ENCODE results near the gene VN1R4. TPM values are rescaled to one million over a fixed set of nuclear protein-coding genes. Genes with fewer than 3 reads are reported as not detected.
"Not testable (repeated sequence)": the region's sequence is repeated elsewhere in the genome, so short reads cannot be mapped to it uniquely, and the experiment has no call there.

VN1R4 gene
- total and polyA plus RNA-seq, 3 experiments from 2014 or later, result not detected

DNA sequence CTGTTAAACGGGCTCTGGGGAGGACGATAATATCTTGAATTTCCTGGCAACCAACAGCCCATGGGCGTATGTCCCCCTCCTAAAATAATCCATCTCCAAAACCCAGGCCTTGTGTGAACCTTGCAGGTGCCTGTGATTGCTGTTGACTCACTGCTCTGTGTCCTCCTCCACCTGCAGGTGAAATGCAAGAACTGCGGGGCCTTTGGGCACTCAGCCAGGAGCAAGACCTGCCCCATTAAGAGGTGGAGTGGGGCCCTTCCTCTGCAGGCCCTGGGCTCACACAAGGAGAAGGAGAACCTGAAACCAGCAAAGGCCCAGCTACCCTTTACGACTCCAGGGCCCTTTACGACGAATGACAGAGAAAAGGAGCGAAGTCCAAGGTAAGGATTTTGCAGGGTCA lies 14.4 kb upstream of the VN1R4 start:
- H3K36me3 ChIP-seq (ENCODE audit: insufficient read depth, low read length); H3K4me3 Mint-ChIP-seq; H3K4me3 ChIP-seq (ENCODE audit: low read length); H3K4me1 ChIP-seq (ENCODE audit: insufficient read depth, low read length); H3K27ac Mint-ChIP-seq; H3K27ac ChIP-seq (ENCODE audit: low read depth, low read length); H3K9me3 ChIP-seq (ENCODE audit: low read length); CTCF ChIA-PET; H3K27me3 ChIP-seq (ENCODE audit: insufficient read depth, low read length, poor library complexity, severe bottlenecking); H3K36me3 Mint-ChIP-seq; POLR2A ChIA-PET; H3K4me1 Mint-ChIP-seq: not testable (repeated sequence)
- DNase-seq, result peak in 1 of 5 donors; percentile 3
- Mint-ChIP-seq H3K27me3 (peaks cover 9 to 10% of the 10 kb centered on the region in 2 donors), H3K9me3 (peaks cover 2 to 16% (median 12%) of the 10 kb centered on the region in 5 donors)

DNA sequence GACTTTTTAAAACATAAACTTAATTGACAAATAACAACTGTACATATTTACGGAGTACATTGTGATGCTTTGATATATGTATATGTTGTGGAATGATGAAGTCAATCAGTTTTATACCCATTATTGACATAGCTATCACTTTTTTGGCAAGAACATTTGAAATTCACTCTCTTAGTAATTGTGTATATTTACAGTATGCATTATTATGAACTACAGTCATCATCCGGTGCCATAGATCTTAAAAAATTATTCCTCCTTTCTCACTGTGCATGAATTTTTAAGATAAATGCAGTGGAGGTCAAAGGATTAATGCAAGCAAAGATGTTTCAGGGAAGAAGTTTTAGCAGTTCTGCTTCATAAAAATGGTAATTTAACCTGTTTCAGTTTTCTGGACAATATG lies 8.0 kb upstream of the VN1R4 start:
- Histone ChIP-seq H3K27ac (ENCODE audit: low read depth, low read length) (no peak overlapping the region), H3K4me3 (ENCODE audit: low read length) (no peak overlapping the region), H3K27me3 (ENCODE audit: insufficient read depth, low read length, poor library complexity, severe bottlenecking) (no peaks in the 10 kb centered on the region), H3K4me1 (ENCODE audit: insufficient read depth, low read length) (no peaks in the 10 kb centered on the region), H3K36me3 (ENCODE audit: insufficient read depth, low read length) (no peaks in the 10 kb centered on the region), H3K9me3 (ENCODE audit: low read length) (no peaks in the 10 kb centered on the region)
- POLR2A ChIA-PET, result no interaction called here
- Mint-ChIP-seq H3K27ac (no peak overlapping the region), H3K4me3 (no peak overlapping the region), H3K4me1 (no peaks in the 10 kb centered on the region), H3K9me3 (peaks cover 13 to 34% (median 17%) of the 10 kb centered on the region in 5 donors), H3K36me3 (no peaks in the 10 kb centered on the region), H3K27me3 (peaks cover 11 to 18% of the 10 kb centered on the region in 2 donors)
- no peak for DNase-seq
- CTCF ChIA-PET, result no interaction called here

DNA sequence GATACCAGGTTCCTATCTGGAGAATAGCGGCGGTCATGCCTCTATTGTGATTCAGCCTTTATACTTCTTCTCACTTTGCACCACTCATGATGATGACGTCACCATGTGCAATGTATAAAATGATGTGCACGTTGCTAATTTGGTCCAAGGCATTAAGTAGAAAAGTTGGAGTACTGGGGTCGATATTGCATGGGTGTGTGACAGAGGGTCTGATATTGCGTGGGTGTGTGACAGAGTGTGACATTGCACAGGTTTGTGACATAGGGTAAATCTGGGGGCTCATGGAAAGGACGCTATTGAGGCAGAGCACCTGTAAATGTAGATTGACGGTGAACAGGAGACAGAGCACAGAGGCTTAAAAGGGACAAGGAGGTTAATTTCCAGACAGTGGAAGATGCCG lies 4.5 kb upstream of the VN1R4 start:
- no peaks in the 10 kb centered on the region for H3K27me3 ChIP-seq (ENCODE audit: insufficient read depth, low read length, poor library complexity, severe bottlenecking)
- H3K27me3 Mint-ChIP-seq, result peaks cover 8 to 15% of the 10 kb centered on the region in 2 donors
- H3K9me3 ChIP-seq (ENCODE audit: low read length), result no peaks in the 10 kb centered on the region
- H3K36me3 Mint-ChIP-seq, result peaks cover 0 to 2% (median 0%) of the 10 kb centered on the region in 3 donors
- H3K36me3 ChIP-seq (ENCODE audit: insufficient read depth, low read length), result no peaks in the 10 kb centered on the region
- no peak overlapping the region for H3K27ac Mint-ChIP-seq
- H3K4me1 Mint-ChIP-seq, result no peaks in the 10 kb centered on the region
- DNase-seq, result no peak
- H3K4me1 ChIP-seq (ENCODE audit: insufficient read depth, low read length), result no peaks in the 10 kb centered on the region
- H3K9me3 Mint-ChIP-seq, result peaks cover 9 to 47% (median 23%) of the 10 kb centered on the region in 5 donors
- no peak overlapping the region for H3K4me3 Mint-ChIP-seq
- H3K27ac ChIP-seq (ENCODE audit: low read depth, low read length), result no peak overlapping the region
- CTCF ChIA-PET, result no interaction called here
- H3K4me3 ChIP-seq (ENCODE audit: low read length), result no peak overlapping the region
- POLR2A ChIA-PET, result no interaction called here

DNA sequence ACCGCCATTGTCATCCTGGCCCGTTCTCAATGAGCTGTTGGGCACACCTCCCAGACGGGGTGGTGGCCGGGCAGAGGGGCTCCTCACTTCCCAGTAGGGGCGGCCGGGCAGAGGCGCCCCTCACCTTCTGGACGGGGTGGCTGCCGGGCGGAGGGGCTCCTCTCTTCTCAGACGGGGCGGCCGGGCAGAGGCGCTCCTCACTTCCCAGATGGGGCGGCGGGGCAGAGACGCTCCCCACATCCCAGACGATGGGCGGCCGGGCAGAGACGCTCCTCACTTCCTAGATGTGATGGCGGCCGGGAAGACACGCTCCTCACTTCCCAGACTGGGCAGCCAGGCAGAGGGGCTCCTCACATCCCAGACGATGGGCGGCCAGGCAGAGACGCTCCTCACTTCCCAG lies 2.3 kb upstream of the VN1R4 start:
- H3K27ac ChIP-seq (ENCODE audit: low read depth, low read length); H3K4me1 Mint-ChIP-seq; H3K9me3 ChIP-seq (ENCODE audit: low read length); H3K4me3 Mint-ChIP-seq; H3K4me1 ChIP-seq (ENCODE audit: insufficient read depth, low read length); H3K27me3 ChIP-seq (ENCODE audit: insufficient read depth, low read length, poor library complexity, severe bottlenecking); CTCF ChIA-PET; H3K27ac Mint-ChIP-seq; H3K36me3 ChIP-seq (ENCODE audit: insufficient read depth, low read length); POLR2A ChIA-PET; H3K4me3 ChIP-seq (ENCODE audit: low read length); H3K36me3 Mint-ChIP-seq; DNase-seq: not testable (repeated sequence)
- H3K27me3 Mint-ChIP-seq, result peaks cover 15 to 29% of the 10 kb centered on the region in 2 donors
- peaks cover 19 to 49% (median 31%) of the 10 kb centered on the region in 5 donors for H3K9me3 Mint-ChIP-seq

DNA sequence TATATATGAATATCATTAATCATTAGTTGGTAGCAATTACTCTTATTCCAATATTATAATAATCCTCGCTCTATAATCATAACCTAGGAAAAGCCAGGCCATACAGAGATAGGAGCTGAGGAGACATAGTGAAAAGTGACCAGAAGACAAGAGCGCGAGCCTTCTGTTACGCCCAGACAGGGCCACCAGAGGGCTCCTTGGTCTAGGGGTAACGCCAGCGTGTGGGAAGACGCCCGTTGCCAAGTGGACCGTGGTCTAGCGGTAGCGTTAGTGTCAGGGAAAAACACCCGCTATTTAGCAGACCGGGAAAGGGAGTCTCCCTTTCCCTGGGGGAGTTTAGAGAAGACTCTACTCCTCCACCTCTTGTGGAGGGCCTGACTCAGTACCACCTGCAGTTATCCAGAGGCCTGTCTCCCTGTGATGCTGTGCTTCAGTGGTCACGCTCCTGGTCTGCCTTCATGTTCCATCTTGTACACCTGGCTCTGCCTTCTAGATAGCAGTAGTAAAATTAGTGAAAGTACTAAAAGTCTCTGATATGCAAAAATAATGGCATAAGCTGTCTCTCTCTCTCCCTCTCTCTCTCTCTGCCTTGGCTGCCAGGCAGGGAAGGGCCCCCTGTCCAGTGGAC lies 9.7 kb downstream of the VN1R4 start, which contains the start of gene VN1R2:
VN1R2 (plus strand) TSS at position 578 of the 628 bp plus-strand sequence. CDS start 84 bp downstream, outside the sequence.
- Mint-ChIP-seq H3K4me1 (peaks cover 10 to 11% (median 11%) of the 10 kb centered on the region in 3 donors), H3K27me3 (peaks cover 20 to 24% of the 10 kb centered on the region in 2 donors), H3K36me3 (peaks cover 0 to 16% (median 15%) of the 10 kb centered on the region in 3 donors), H3K9me3 (peaks cover 31 to 56% (median 46%) of the 10 kb centered on the region in 5 donors)
- CTCF ChIA-PET; H3K4me3 ChIP-seq (ENCODE audit: low read length); H3K4me1 ChIP-seq (ENCODE audit: insufficient read depth, low read length); H3K27ac ChIP-seq (ENCODE audit: low read depth, low read length); H3K9me3 ChIP-seq (ENCODE audit: low read length); H3K27ac Mint-ChIP-seq; H3K27me3 ChIP-seq (ENCODE audit: insufficient read depth, low read length, poor library complexity, severe bottlenecking); H3K36me3 ChIP-seq (ENCODE audit: insufficient read depth, low read length); POLR2A ChIA-PET; DNase-seq; H3K4me3 Mint-ChIP-seq: not testable (repeated sequence)

DNA sequence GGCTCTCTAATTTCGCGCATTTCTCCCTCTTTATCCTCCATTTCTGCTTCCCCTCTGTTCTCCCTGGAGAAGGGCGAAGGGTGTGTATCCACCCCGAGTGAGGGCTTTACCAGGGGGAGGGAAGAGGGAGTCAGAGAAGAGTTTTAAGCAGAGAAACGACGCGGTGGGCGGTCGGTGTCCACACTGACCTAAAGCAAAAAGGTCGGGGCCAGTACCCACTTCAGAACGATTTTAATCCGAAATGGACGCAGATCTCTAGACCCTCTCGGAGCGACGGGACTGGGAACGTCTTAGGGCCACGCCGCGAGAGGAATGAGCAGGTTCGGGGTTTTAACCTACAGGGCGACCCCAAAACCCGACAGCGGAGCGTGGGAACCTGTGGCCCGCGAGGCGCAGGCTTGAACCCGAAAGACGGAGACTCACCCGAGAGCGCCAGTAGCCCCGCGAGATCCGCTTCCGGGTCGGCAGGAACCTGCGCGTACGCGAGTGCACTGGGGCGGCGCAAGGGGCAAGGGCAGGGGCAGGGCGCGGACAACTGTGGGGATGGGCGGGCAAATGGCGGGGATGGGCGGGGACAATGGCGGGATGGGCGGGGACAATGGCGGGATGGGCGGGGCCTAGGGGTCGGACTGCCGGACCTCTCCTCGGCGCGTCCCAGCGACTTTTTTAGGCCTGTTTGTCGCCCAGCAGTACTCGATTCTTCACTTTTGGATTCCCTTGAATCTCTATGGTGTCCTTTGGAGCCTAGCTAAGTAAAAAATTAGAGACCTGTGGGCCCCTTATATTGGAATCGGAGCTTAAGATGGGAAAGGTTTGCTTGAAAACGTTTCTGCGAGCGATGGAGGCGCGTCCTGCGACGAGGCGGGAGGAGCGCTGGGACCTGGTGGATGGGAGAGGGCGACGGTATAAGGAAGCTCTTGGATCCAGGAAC lies 12.8 kb downstream of the VN1R4 start, which contains the start of gene ZNF677:
ZNF677 (minus strand) TSS at position 463 of the 931 bp plus-strand sequence. CDS start 3,323 bp downstream, outside the sequence.
- H3K27ac ChIP-seq (ENCODE audit: low read depth, low read length), result no peak within 1 kb of the TSS
- peaks cover 16 to 41% (median 39%) of the 10 kb centered on the region in 3 donors for H3K36me3 Mint-ChIP-seq
- peaks cover 4% of the 10 kb centered on the region for H3K4me1 ChIP-seq (ENCODE audit: insufficient read depth, low read length)
- ChIA-PET CTCF (no interaction called here), POLR2A (interaction anchor here (0.6 kb wide), 1 partner anchor 79 kb away, joined by 4 read pairs; no protein-coding TSS in a partner anchor)
- peaks cover 4% of the 10 kb centered on the region for H3K9me3 ChIP-seq (ENCODE audit: low read length)
- peaks cover 10 to 11% (median 11%) of the 10 kb centered on the region in 3 donors for H3K4me1 Mint-ChIP-seq
- peak; percentile 66 to 87 (median 79) for DNase-seq
- peaks cover 9 to 10% of the 10 kb centered on the region in 2 donors for H3K27me3 Mint-ChIP-seq
- H3K4me3 ChIP-seq (ENCODE audit: low read length), result peak within 1 kb of the TSS; percentile 88
- no peaks in the 10 kb centered on the region for H3K27me3 ChIP-seq (ENCODE audit: insufficient read depth, low read length, poor library complexity, severe bottlenecking)
- H3K4me3 Mint-ChIP-seq, result peak within 1 kb of the TSS in 6 of 7 donors; percentile 85 to 94 (median 88)
- H3K27ac Mint-ChIP-seq, result peak within 1 kb of the TSS in 7 of 8 donors; percentile 17 to 95 (median 82)
- no peaks in the 10 kb centered on the region for H3K36me3 ChIP-seq (ENCODE audit: insufficient read depth, low read length)
- peaks cover 40 to 74% (median 57%) of the 10 kb centered on the region in 5 donors for H3K9me3 Mint-ChIP-seq

DNA sequence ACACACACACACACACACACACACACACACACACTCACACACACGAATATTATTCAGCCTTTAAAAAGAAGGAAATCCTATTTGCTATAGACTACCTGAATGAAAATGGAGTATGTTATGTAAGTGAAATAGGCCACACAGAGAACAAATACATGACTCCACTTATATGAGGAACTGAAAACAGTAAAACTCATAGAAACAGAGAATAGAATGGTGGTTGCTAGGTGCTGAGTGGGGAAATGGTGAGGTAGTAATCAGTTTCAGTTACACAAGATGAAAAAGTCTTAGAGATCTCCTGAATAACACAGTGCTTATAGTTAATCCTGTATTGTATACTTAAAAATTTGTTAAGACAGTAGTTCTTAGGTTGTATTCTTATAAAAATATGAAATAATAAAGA lies 21.0 kb downstream of the VN1R4 start:
- ChIA-PET CTCF (interaction anchor here (0.8 kb wide), 1 partner anchor 529 kb away, joined by 3 read pairs; no protein-coding TSS in a partner anchor), POLR2A (no interaction called here)
- Histone ChIP-seq H3K4me3 (ENCODE audit: low read length) (no peak overlapping the region), H3K27ac (ENCODE audit: low read depth, low read length) (no peak overlapping the region), H3K9me3 (ENCODE audit: low read length) (peaks cover 16% of the 10 kb centered on the region), H3K4me1 (ENCODE audit: insufficient read depth, low read length) (no peaks in the 10 kb centered on the region), H3K27me3 (ENCODE audit: insufficient read depth, low read length, poor library complexity, severe bottlenecking) (no peaks in the 10 kb centered on the region), H3K36me3 (ENCODE audit: insufficient read depth, low read length) (peaks cover 10% of the 10 kb centered on the region)
- Mint-ChIP-seq H3K4me3 (no peak overlapping the region), H3K27me3 (no peaks in the 10 kb centered on the region), H3K27ac (no peak overlapping the region), H3K4me1 (no peaks in the 10 kb centered on the region), H3K36me3 (peaks cover 38 to 87% (median 77%) of the 10 kb centered on the region in 3 donors), H3K9me3 (peaks cover 60 to 87% (median 78%) of the 10 kb centered on the region in 5 donors)
- DNase-seq, result no peak

Measured in CD8-positive, alpha-beta memory T cell (primary cell).